Inflammatory macrophage treated with lipopolysaccharide for 1 hour (primary cell): ENCODE results near the gene PATE2.

Experiments
- DNase-seq, 2 donors: peaks; one replicate each; pipeline ENCODE4 v3.0.0-alpha.2; 2020 to 2022

PATE2 gene

DNA sequence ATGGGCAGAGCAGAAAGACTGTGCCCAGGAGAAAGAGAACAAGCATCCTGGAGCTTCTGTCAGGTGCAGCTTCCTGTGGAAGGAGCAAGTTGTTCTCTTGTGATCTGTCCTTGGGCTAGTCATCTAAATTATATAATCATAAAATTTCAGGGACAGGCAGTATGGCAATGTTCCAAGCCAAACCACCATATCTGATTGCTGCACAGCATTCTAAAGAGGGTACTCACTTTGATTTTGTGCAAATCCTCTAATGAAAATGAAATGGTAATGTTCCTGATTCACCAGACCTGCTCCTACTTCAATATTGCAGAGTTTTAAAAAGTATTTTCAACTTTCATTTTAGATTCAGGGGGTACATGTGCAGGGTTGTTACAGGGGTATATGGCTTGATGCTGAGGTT, at the start of gene PATE2:
Gene PATE2, minus strand, starts transcription at position 101 of the 400 bp plus-strand sequence. Its CDS starts 55 bp downstream, at position 46.
- DNase-seq = no peak

DNA sequence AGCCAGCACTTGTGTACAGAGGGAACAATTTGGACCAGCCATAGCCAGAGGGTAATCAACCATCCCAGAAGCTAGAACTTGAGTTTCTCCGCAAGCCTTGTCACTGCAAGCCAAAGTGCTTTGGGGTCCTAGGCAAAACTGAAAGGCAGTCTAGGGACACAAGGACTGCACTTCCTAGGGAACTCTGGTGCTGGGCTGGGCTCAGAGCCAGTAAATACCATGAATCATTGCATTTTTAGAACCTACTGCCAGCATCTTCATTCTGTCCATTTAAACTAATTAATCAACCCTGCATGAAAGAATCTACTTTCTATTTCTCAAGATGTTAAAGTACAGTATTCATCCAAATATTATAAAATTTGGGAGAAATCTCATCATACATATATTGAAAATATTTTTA, 29.3 kb upstream of the PATE2 start:
- DNase-seq = no peak

- no peak for DNase-seq
Observed at GRCh38 chr11:125802387-125802786, 23.8 kb upstream of the PATE2 start.

DNA sequence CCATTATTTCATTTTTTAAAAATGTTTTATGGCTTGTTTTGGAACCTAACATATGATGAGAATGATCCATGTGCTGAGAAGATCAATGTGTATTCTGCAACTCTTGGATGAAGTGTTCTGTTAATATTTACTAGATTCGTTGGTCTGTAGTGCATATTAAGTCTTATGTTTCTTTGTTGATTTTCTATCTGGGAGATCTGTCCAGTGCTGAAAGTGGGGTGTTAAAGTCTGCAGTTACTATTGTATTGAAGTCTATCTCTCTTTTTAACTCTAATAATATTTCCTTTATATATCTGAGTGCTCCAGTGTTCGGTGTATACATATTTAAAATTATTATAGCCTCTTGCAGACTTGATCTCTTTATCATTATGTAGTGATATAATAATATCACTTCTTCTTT, 21.2 kb upstream of the PATE2 start:
- DNase-seq = no peak

DNA sequence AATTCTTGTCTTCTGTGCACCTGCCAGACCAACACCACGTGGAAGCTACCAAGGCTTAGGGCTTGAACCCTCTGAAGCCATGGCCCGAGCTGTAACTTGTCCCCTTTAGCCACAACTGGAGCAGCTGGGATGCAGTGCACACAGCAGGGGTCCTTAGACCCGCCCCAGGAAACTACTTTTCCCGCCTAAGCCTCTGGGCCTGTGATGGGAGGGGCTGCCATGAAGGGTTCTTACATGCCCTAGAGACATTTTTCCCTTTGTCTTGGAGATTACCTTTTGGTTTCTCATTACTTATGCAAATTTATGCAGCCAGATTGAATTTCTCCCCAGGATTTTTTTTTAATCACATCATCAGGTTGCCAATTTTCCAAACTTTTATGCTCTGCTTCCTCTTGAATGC, 19.0 kb upstream of the PATE2 start:
- DNase-seq = no peak

DNA sequence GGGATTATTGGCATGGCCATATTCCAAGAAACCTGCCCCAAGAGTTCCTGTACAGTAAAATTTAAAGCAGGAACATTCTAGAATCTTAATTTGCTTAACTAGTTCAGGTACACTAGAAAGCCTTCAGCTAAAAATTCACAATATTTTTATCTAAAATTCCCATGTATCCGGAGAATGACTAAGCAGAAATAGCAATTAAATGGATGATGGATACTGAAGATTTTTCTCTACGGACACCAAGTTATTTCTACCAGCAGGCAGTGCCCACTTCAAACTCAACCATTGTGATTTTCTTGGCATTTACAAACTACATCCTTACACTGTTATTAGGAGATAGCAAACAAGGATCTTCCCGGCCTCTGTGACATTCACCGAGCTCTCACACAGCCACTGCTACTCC, 12.2 kb upstream of the PATE2 start:
- DNase-seq = no peak

- no peak for DNase-seq
Observed at GRCh38 chr11:125787827-125788226, 9.2 kb upstream of the PATE2 start, which contains the start of gene PATE3. Gene PATE3, plus strand, starts transcription at chr11:125788127. Its CDS starts 25 bp downstream, at chr11:125788152.

DNA sequence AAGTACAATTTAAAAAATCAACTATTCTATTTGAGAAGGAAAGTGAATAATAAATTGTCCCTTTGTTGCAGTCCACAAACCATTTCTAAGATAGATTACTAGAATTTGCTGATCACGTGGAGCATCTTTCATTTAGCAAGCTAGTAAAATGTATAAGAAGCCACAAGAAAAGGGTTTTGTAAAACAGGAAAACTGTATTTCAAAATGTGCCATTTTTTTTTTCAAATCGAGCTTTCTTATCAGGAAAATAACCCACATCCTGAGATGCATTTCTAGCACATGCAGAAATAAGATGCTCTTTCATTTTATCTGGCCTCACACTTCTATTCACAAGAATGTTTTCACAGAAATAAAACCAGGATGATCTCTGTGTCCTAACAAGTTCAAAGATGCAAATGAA, 6.0 kb upstream of the PATE2 start:
- no peak for DNase-seq

DNA sequence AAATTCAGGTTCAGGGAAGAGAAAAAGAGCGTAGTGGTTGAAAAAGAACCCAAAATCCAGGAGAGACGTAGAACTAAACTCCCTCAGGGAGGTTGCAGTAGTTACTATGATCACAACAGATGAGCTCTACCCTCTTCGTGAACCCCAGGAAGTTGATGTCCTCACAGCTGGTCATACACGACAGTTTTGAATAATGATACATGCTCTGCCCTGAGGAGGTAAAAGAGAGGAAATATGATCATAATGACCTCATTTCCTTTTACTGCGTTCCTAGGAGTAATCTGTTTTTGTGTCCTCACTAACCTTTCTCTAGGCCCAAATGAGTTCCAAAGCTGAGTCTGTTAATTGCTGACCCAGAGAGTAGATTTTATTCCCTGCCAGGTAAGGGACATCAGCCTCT, 1.3 kb downstream of the PATE2 start:
- no peak for DNase-seq

DNA sequence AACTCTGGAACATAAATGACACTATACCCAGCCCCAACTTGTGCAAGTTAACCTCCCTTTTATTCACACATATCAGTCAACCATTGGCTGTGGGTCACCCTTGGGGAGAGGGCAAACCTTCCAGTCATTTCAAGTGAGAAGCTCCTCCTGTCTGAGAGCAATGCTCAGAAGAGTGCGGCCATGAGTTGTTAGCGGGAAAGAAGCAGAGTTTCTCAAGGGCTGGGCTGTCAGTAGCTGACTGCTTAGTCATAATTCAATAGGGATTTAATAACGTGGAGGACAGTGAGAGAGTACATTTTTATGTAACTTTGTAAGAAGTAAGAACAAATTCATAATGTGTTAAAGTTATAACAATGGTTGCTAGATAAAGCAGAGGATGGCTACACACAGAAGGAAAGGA, 5.1 kb downstream of the PATE2 start:
- DNase-seq = no peak

- no peak for DNase-seq
Observed at GRCh38 chr11:125772834-125773505, 5.7 kb downstream of the PATE2 start.

GRCh38 chr11:125770583-125770982, 8.0 kb downstream of the PATE2 start:
- DNase-seq = no peak

GRCh38 chr11:125768336-125769046, 10.1 kb downstream of the PATE2 start:
- no peak for DNase-seq

DNA sequence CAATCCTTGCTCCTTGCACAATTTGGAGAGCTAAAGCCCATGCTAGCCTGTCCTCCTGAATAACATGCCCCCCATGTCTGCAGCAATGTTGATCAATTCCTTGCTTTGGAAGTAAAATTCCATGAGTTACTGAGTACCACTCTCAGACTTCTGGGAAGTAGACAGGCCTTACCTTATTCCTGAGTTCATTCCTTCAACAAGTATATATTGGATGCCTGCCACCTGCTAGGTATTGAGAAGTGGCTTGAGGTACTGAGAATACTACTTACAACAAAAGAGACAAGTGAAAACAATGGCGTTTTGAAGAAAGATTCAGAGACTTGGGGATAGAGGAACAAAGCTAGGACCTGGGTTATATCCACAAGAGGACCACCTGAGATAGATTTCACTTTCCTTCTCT, 12.4 kb downstream of the PATE2 start:
- DNase-seq = no peak

GRCh38 chr11:125763483-125763882, 15.1 kb downstream of the PATE2 start:
- no peak for DNase-seq

GRCh38 chr11:125762445-125762844, 16.2 kb downstream of the PATE2 start:
- no peak for DNase-seq

DNA sequence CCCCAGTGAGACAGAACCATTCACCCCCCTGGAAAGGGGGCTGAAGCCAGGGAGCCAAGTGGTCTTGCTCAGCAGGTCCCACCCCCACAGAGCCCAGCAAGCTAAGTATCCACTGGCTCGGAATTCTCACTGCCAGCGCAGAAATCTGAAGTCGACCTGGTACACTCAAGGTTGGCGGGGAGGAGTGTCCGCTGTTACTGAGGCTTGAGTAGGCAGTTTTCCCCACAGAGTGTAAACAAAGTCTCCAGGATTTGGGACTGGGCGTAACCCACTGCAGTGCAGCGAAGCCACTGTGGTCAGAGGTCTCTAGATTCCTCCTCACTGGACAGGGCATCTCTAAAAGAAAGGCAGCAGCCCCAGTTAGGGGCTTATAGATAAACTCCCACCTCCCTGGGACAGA, 22.6 kb downstream of the PATE2 start:
- no peak for DNase-seq

DNA sequence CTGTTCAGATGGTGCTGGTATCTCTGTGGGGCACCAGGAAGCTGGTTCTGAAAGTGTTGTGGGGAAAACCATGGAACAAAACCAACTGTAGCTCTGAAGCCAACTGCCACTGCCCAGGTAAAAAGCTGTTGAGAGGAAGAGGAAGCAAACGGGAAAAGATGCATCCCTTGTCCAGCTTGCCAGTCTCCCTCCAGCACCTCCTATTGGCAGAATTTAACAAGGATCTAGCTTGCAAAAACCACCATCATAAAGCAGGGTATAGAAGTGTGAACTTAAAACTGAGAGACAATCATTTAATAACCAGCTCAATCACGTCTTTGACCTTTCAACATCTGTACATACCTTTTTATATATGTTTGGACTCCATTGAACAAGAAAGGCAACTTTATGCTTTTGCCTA, 28.0 kb downstream of the PATE2 start:
- DNase-seq = no peak

- DNase-seq = no peak
Observed at GRCh38 chr11:125745979-125746378, 32.6 kb downstream of the PATE2 start, which contains the start of gene PATE1. Gene PATE1, plus strand, starts transcription at chr11:125746279. Its CDS starts 26 bp downstream, at chr11:125746305.

- no peak for DNase-seq
Observed at GRCh38 chr11:125743681-125744080, 34.9 kb downstream of the PATE2 start.

DNA sequence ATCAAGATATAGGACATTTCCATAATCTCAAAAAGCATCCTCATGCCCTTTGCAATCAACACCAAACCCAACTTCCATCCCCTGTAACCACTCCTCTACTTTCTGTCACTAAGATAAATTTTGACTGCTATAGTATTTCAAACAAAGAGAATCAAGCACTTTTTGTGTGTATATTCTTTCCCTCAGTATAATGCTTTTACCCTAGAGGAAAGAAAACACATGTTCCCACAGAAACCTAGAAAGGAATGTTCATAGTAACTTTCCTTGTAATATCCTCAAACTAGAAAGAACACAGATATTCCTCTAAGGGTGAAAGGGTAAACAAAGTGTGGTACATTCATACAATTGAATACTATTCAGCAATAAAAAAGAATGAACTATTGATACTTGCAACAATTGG, 38.0 kb downstream of the PATE2 start:
- DNase-seq = no peak

DNA sequence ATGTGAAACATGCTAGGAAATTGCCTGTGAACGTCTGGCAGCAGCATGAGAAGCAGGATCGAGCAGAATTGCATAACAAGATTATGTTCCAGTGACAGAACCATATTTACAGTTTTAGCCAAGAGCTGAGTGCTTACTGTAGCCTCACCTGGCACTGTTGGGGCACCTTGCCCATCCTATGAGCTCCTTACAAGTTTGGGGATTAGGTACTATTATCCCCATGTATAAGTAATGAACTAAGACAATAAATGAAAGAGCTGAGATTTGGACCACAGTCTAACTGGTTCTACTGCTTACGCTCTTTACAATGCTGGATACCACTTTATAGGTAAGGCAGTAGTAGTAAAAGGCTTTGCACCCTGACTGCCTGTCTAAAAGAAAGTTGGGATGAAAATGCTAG, 49.7 kb downstream of the PATE2 start:
- no peak for DNase-seq
